Glutamatergic neuron (in vitro differentiated cells): Measurements from ENCODE around the gene MYOD1. TPM values are rescaled to one million over a fixed set of nuclear protein-coding genes. Genes with fewer than 3 reads are reported as not detected.

Experiments
- DNase-seq: peaks from one replicate; pipeline ENCODE4 v3.0.0; 2022
- H3K27ac Mint-ChIP-seq: one replicate; pipeline ENCODE4 v1.8.0; 2020; ENCODE audit warnings: mild to moderate bottlenecking, mixed read lengths, inconsistent platforms; ENCODE audit not compliant: unreplicated experiment
- H3K27me3 Mint-ChIP-seq: one replicate; pipeline ENCODE4 v1.8.0; 2020; ENCODE audit warnings: mild to moderate bottlenecking, moderate library complexity, mixed read lengths, inconsistent platforms; ENCODE audit not compliant: unreplicated experiment
- H3K36me3 Mint-ChIP-seq: one replicate; pipeline ENCODE4 v1.8.0; 2020; ENCODE audit warnings: mild to moderate bottlenecking, mixed read lengths, inconsistent platforms; ENCODE audit not compliant: unreplicated experiment
- H3K4me1 Mint-ChIP-seq: one replicate; pipeline ENCODE4 v1.8.0; 2020; ENCODE audit warnings: mild to moderate bottlenecking, low read depth, mixed read lengths, inconsistent platforms; ENCODE audit not compliant: unreplicated experiment
- H3K4me3 Mint-ChIP-seq: one replicate; pipeline ENCODE4 v1.8.0; 2020; ENCODE audit warnings: mild to moderate bottlenecking, mixed read lengths, inconsistent platforms; ENCODE audit not compliant: unreplicated experiment
- H3K9me3 Mint-ChIP-seq: one replicate; pipeline ENCODE4 v1.8.0; 2020; ENCODE audit warnings: mild to moderate bottlenecking, moderate library complexity, mixed read lengths, inconsistent platforms; ENCODE audit not compliant: unreplicated experiment
- total RNA-seq: library from RNA; stranded (reverse); fragmentation: NEBNext Ultra II Directional; extraction: Animal tissue kit (Norgen Biotek cat#: 25700); gene quantifications from one replicate; pipeline ENCODE4 v1.2.1, GENCODE V29; 2021; ENCODE audit not compliant: unreplicated experiment
- TF ChIP-seq, protein P1 (sequence below): fragments of 200-600 bp; sonication (generic); IDR thresholded peaks from one replicate; pipeline ENCODE4 v1.5.0; 2021; ENCODE audit not compliant: partially characterized antibody, unreplicated experiment

MYOD1 gene
- total RNA-seq, 1 donor from 2014 or later, result not detected

- Mint-ChIP-seq H3K36me3 (peaks cover 17% of the 10 kb centered on the region), H3K27ac (no peak overlapping the region), H3K4me1 (peaks cover 2% of the 10 kb centered on the region), H3K4me3 (no peak overlapping the region), H3K9me3 (peaks cover 2% of the 10 kb centered on the region), H3K27me3 (peaks cover 5% of the 10 kb centered on the region)
- TF ChIP-seq, protein P1, sequence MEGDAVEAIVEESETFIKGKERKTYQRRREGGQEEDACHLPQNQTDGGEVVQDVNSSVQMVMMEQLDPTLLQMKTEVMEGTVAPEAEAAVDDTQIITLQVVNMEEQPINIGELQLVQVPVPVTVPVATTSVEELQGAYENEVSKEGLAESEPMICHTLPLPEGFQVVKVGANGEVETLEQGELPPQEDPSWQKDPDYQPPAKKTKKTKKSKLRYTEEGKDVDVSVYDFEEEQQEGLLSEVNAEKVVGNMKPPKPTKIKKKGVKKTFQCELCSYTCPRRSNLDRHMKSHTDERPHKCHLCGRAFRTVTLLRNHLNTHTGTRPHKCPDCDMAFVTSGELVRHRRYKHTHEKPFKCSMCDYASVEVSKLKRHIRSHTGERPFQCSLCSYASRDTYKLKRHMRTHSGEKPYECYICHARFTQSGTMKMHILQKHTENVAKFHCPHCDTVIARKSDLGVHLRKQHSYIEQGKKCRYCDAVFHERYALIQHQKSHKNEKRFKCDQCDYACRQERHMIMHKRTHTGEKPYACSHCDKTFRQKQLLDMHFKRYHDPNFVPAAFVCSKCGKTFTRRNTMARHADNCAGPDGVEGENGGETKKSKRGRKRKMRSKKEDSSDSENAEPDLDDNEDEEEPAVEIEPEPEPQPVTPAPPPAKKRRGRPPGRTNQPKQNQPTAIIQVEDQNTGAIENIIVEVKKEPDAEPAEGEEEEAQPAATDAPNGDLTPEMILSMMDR, result no peak
- DNase-seq, result no peak
Measured at GRCh38 chr11:17750801-17751165, 31.4 kb downstream of the MYOD1 start.

GRCh38 chr11:17751558-17751957, 32.2 kb downstream of the MYOD1 start:
- H3K36me3 Mint-ChIP-seq, result peaks cover 17% of the 10 kb centered on the region
- H3K27me3 Mint-ChIP-seq, result peaks cover 5% of the 10 kb centered on the region

DNA sequence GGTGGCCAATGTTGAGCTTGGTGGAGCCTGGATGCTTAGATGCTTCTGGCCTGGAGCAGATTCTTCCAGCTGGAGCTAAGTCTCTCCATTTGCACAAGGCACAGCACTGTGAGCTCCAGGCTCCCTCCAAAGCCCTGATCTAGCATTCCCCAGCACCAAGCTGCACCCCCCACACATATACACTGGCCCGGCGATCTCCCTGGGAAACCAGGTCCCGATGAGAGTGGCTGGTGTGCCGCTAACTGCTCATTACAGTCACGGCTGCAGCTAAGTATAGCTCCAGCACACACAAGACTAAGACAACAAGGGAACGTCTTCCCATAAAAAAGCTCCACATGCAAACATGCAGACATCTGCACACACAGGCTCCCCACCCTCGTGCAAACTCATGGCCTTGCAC, 32.8 kb downstream of the MYOD1 start:
- Mint-ChIP-seq H3K27ac (no peak overlapping the region), H3K36me3 (peaks cover 17% of the 10 kb centered on the region), H3K4me3 (no peak overlapping the region), H3K4me1 (peaks cover 2% of the 10 kb centered on the region), H3K27me3 (peaks cover 5% of the 10 kb centered on the region), H3K9me3 (peaks cover 2% of the 10 kb centered on the region)
- DNase-seq, result peak; percentile 2
- TF ChIP-seq, protein P1, result no peak

More at GRCh38 chr11:17751558-17751957, 32.2 kb downstream of the MYOD1 start:
- H3K27ac Mint-ChIP-seq, result no peak overlapping the region
- TF ChIP-seq, protein P1, result no peak
- peaks cover 2% of the 10 kb centered on the region for H3K9me3 Mint-ChIP-seq
- H3K4me1 Mint-ChIP-seq, result peaks cover 2% of the 10 kb centered on the region
- DNase-seq, result peak; percentile 2
- no peak overlapping the region for H3K4me3 Mint-ChIP-seq

DNA sequence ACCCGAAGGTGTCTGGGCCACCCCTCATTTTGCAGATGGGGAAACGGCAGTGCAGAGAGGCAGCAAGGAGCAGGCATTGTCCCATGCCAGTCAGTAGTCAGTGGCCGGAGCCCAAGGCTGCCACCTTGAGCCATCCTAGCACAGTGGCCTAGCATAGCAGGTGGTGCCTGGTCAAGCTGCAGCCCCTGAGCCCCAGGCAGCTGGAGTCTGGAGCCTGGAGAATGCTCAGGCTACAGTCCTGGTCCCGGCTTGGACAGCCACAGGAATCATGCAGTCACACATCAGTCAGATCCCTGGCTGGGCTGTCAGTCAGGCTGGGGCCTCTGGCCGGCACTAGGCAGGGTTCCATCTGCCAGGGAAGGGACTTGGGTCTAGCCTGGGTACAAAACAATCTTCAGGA, 33.8 kb downstream of the MYOD1 start:
- Mint-ChIP-seq H3K27me3 (peaks cover 3% of the 10 kb centered on the region), H3K27ac (no peak overlapping the region), H3K4me1 (peaks cover 2% of the 10 kb centered on the region), H3K36me3 (peaks cover 18% of the 10 kb centered on the region), H3K4me3 (no peak overlapping the region), H3K9me3 (peaks cover 2% of the 10 kb centered on the region)
- DNase-seq, result peak; percentile 8
- TF ChIP-seq, protein P1, result no peak

DNA sequence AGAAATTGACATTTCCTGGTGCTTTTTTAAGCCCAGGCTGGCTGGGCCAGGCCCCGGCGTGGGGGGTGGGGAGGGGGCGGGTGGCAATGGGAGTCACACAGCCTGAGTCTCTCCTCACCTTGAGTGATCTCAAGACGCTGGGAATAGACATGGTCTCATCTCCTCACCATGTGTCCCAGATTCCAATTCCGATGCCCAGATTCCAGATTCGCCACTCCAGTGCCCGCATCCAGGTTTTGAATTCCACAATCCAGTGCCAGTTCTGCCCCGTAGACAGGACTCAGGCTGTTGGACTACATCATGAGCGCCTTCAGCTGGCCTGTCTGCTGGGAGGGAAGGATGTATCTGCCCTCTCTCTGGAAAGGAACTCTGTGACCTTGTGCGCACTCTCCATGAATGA, 34.3 kb downstream of the MYOD1 start:
- Mint-ChIP-seq H3K9me3 (peaks cover 2% of the 10 kb centered on the region), H3K4me3 (no peak overlapping the region), H3K27me3 (peaks cover 3% of the 10 kb centered on the region), H3K27ac (no peak overlapping the region), H3K36me3 (peaks cover 23% of the 10 kb centered on the region), H3K4me1 (peaks cover 2% of the 10 kb centered on the region)
- TF ChIP-seq, protein P1, result no peak
- no peak for DNase-seq
